Brain microvascular endothelial cell (primary cell): ENCODE measurements around the gene SRSF9.
A peak's percentile ranks its signal among the peaks of the same experiment; 100 is the strongest.
"Not testable (repeated sequence)": the region's sequence is repeated elsewhere in the genome, so short reads cannot be mapped to it uniquely, and the experiment has no call there.

Experiments used
- DNase-seq: peaks from one replicate; pipeline ENCODE4 v3.0.0-alpha.2; 2020
- H3K27ac ChIP-seq: fragments of 250-450 bp; sonication (Bioruptor Pico); 2 replicates; pipeline ENCODE4 v1.5.1; 2020; ENCODE audit warnings: mild to moderate bottlenecking, moderate library complexity
- H3K27me3 ChIP-seq: fragments of 250-450 bp; sonication (Bioruptor Pico); replicated peaks from 2 replicates; pipeline ENCODE4 v1.5.1; 2020; ENCODE audit warnings: mild to moderate bottlenecking
- H3K36me3 ChIP-seq: fragments of 250-450 bp; sonication (Bioruptor Pico); replicated peaks from 2 replicates; pipeline ENCODE4 v1.5.1; 2020; ENCODE audit warnings: mild to moderate bottlenecking
- H3K4me3 ChIP-seq: 2 replicates; pipeline ENCODE4 v1.5.1; 2011; ENCODE audit warnings: low read depth, mild to moderate bottlenecking, control low read depth, low read length, moderate library complexity
- CTCF ChIP-seq: IDR thresholded peaks from 2 replicates; pipeline ENCODE4 v1.5.1; 2011; ENCODE audit warnings: low read depth, mild to moderate bottlenecking, moderate library complexity, low read length, control low read depth, inconsistent platforms; ENCODE audit errors: missing control alignments
- in situ Hi-C: cut with HindIII; loops from 2 replicates; pipeline ENCODE4 v1.10.0; 2017; ENCODE audit warnings: low sequenced_read_pairs, low pct_ligation_motif_present

The SRSF9 gene

GRCh38 chr12:120453060-120453750, 16.3 kb downstream of the SRSF9 start:
- no peak overlapping the region for H3K27ac ChIP-seq
- H3K36me3 ChIP-seq: peaks cover 38% of the 10 kb centered on the region

DNA sequence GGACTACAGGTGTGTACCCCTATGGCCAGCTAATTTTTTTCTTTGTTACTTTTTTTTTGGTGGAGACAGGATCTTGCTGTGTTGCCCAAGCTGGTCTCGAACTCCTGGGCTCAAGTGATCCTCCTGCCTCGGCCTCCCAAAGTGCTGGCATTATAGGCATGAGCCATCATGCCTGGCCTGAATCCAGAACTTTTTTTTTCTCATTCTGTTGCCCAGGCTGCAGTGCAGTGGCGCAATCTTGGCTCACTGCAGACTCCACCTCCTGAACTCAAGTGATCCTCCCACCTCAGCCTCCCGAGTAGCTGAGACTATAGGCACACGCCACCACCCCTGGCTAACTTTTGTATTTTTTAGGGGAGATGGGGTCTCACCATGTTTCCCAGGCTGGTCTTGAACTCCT, 17.0 kb downstream of the SRSF9 start:
- H3K27ac ChIP-seq, H3K27me3 ChIP-seq, H3K4me3 ChIP-seq, in situ Hi-C loops, DNase-seq: not testable (repeated sequence)
- H3K36me3 ChIP-seq: peaks cover 38% of the 10 kb centered on the region

More at GRCh38 chr12:120453060-120453750, 16.3 kb downstream of the SRSF9 start:
- in situ Hi-C loops: no loop called here
- H3K27me3 ChIP-seq: no peaks in the 10 kb centered on the region
- no peak for DNase-seq
- no peak for TF ChIP-seq CTCF
- H3K4me3 ChIP-seq: no peak overlapping the region

DNA sequence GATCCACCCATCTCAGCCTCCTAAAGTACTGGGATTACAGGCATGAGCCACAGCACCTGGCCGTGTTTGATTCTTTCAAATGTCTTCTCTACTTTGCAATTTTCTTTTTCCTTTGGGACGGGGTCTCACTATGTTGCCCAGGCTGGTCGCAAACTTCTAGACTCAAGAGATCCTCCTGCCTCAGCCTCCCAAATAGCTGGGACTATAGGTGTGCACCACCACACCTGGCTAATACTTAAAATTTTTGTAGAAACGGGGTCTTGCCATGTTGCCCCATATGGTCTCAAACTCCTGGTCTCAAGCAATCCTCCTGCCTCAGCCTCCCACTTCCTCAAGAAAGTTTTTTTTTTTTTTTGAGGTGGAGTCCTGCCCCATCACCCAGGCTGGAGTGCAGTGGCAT, 21.6 kb downstream of the SRSF9 start:
- TF ChIP-seq CTCF: no peak
- H3K4me3 ChIP-seq: no peak overlapping the region
- H3K27ac ChIP-seq: no peak overlapping the region
- in situ Hi-C loops: no loop called here
- DNase-seq: no peak
- peaks cover 18% of the 10 kb centered on the region for H3K36me3 ChIP-seq
- no peaks in the 10 kb centered on the region for H3K27me3 ChIP-seq

DNA sequence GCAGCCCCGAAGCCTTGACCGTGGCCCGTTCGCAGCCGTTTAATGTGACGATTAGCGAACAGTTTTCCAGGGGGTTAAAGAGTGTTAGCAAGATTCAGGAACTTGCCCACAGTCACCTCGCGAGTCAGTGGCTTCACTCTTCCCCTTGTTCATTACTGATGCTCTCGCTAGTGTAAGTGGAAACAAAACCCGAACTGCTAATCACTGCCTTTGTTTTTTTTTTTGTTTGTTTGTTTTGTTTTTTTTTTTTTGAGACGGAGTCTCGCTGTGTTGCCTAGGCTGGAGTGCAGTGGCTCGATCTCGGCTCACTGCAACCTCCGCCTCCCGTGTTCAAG, 22.7 kb downstream of the SRSF9 start:
- Histone ChIP-seq H3K4me3 (peak overlapping the region; percentile 99), H3K27ac (peak overlapping the region; percentile 72), H3K36me3 (peaks cover 16% of the 10 kb centered on the region)
- in situ Hi-C loops, DNase-seq, H3K27me3 ChIP-seq: not testable (repeated sequence)

GRCh38 chr12:120445911-120446843, 23.4 kb downstream of the SRSF9 start, which contains the start of the genes GATC and TRIAP1:
GATC (plus strand) TSS chr12:120446444; CDS start chr12:120446481, 37 bp downstream.
TRIAP1 (minus strand) TSS chr12:120446384; CDS start chr12:120446372, 12 bp downstream.
- in situ Hi-C loops: no loop called here
- peak; percentile 68 for DNase-seq
- Histone ChIP-seq H3K36me3 (peaks cover 16% of the 10 kb centered on the region), H3K27ac (peak within 1 kb of the TSS; percentile 72), H3K27me3 (no peaks in the 10 kb centered on the region), H3K4me3 (peak within 1 kb of the TSS; percentile 99)
- no peak for TF ChIP-seq CTCF

GRCh38 chr12:120444676-120445075, 24.9 kb downstream of the SRSF9 start:
- DNase-seq: no peak
- in situ Hi-C loops: no loop called here
- Histone ChIP-seq H3K4me3 (no peak overlapping the region), H3K27ac (no peak overlapping the region), H3K27me3 (no peaks in the 10 kb centered on the region), H3K36me3 (peaks cover 17% of the 10 kb centered on the region)
- no peak for TF ChIP-seq CTCF
